Epithelial cell of esophagus (primary cell): ENCODE results near the gene NPAT.

Experiments used
- DNase-seq: peaks from one replicate; pipeline ENCODE4 v3.0.0; 2010; ENCODE audit warnings: low read depth
- H3K4me3 ChIP-seq: 2 replicates; pipeline ENCODE4 v1.5.1; 2011; ENCODE audit warnings: mild to moderate bottlenecking, low read length, control low read depth
- CTCF ChIP-seq: IDR thresholded peaks from 2 replicates; pipeline ENCODE4 v1.5.1; 2011; ENCODE audit warnings: low read depth, mild to moderate bottlenecking, low read length, control low read depth, inconsistent platforms; ENCODE audit not compliant: insufficient read depth; ENCODE audit errors: missing control alignments

The NPAT gene

GRCh38 chr11:108218912-108219783 is 3.3 kb downstream of the NPAT start:
- no peak overlapping the region for H3K4me3 ChIP-seq
- DNase-seq = no peak
- no peak for TF ChIP-seq CTCF

- H3K4me3 ChIP-seq = no peak overlapping the region
- no peak for TF ChIP-seq CTCF
- DNase-seq = peak; percentile 29
These were observed 4.0 kb downstream of the NPAT start for GRCh38 chr11:108218455-108218854.

- no peak overlapping the region for H3K4me3 ChIP-seq
- no peak for DNase-seq
- TF ChIP-seq CTCF = no peak
These were observed 5.5 kb downstream of the NPAT start for GRCh38 chr11:108216988-108217387.

DNA sequence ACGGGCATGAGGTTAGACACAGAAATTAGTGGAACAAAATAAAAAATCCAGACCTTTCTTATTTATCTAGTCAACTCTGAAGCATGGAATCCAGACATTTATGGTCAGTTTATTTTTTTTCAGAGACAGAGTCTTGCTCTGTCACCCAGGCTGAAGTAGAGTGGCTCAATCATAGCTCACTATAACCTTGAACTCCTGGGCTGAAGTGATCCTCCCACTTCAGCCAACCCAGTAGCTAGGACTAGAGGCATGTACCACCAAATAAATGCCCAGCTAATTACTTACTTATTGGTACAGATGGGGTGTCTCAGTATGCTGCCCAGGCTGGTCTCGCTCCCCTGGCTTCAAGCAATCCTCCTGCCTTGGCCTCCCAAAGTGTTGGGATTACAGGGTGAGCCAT is 8.7 kb downstream of the NPAT start:
- no peak for TF ChIP-seq CTCF
- H3K4me3 ChIP-seq = no peak overlapping the region

DNA sequence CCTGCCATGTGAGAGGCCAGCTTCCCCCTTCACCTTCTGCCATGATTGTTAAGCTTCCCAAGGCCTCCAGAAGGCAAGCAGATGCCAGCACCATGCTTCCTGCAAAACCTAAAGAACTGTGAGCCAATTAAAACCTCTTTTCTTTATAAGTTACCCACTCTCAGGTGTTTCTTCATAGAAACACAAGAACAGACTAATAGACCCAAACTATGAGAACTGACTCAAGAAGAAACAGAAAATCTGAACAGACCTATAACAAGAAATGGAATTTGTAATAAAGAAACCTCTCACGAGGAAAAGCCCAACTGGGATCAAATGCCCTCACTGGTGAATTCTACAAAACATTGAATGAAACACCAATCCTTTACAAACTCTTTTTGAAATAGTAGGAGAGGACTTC is 12.0 kb downstream of the NPAT start:
- H3K4me3 ChIP-seq = no peak overlapping the region
- TF ChIP-seq CTCF = no peak
- no peak for DNase-seq

More for the DNA sequence above, 8.7 kb downstream of the NPAT start:
- DNase-seq = no peak

DNA sequence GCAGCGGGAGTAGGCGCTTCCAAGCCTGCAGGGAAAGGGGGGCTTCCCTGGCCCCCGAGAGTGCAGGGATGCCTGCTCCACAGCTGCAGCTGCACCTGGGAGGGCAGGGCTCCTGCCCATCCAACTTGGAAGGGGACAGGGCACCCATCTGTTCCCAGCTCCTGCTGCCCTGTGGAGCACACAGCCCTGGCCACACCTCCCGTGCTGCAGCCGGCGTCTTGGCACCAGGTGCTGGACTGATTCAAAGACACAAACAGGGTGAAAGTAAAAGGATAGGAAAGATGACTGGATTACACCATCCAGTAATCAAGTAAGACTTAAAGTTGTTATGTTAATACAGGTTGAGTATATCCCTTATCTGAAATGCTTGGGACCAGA is 14.8 kb downstream of the NPAT start:
- no peak for TF ChIP-seq CTCF
- H3K4me3 ChIP-seq = no peak overlapping the region
- no peak for DNase-seq
